Brain microvascular endothelial cell (primary cell): Measurements from ENCODE around the gene ZBBX.

Experiments
- DNase-seq: peaks from one replicate; pipeline ENCODE4 v3.0.0-alpha.2; 2020
- H3K27ac ChIP-seq: fragments of 250-450 bp; sonication (Bioruptor Pico); 2 replicates; pipeline ENCODE4 v1.5.1; 2020; ENCODE audit warnings: mild to moderate bottlenecking, moderate library complexity
- H3K27me3 ChIP-seq: fragments of 250-450 bp; sonication (Bioruptor Pico); replicated peaks from 2 replicates; pipeline ENCODE4 v1.5.1; 2020; ENCODE audit warnings: mild to moderate bottlenecking
- H3K36me3 ChIP-seq: fragments of 250-450 bp; sonication (Bioruptor Pico); replicated peaks from 2 replicates; pipeline ENCODE4 v1.5.1; 2020; ENCODE audit warnings: mild to moderate bottlenecking
- H3K4me3 ChIP-seq: 2 replicates; pipeline ENCODE4 v1.5.1; 2011; ENCODE audit warnings: low read depth, mild to moderate bottlenecking, control low read depth, low read length, moderate library complexity
- in situ Hi-C: cut with HindIII; loops from 2 replicates; pipeline ENCODE4 v1.10.0; 2017; ENCODE audit warnings: low sequenced_read_pairs, low pct_ligation_motif_present
- TF ChIP-seq, protein P1 (sequence below): IDR thresholded peaks from 2 replicates; pipeline ENCODE4 v1.5.1; 2011; ENCODE audit warnings: low read depth, mild to moderate bottlenecking, moderate library complexity, low read length, control low read depth, inconsistent platforms; ENCODE audit errors: missing control alignments

The ZBBX gene

DNA sequence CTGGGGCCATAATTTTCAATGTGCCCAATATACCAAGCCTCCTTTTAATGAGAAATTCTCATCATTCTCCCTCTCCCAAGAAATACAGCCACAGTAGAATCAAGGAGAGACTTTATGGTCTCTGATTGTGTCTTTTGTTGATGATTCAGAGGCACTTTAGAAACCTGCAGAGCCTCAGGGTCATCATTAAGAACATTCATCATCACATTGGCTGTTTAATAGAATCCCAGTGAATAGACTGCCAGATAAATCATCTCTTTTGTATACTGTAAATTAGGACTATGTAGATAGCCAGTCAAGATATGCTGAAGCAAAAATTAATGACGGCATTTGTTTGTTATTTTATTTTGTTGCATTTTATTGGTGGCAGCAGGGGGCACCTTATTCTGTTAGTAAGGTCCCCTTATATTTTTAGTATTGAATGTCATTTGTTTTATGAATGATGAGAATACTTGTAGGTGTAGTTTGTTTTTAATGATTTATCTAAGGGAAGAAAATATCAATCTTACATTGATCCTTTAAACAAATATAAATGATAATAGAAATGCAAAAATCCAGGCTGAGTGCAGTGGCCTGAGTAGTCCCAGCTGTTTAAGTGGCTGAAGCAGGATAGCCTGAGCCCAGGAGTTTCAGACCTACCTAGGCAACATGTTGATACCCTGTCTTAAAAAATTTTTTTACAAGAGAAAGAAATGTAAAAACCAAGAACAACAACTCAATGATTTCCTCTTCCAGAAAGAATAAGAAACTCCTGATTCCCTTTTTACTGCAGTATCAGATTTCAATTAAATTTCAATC lies 138.8 kb downstream of the ZBBX start:
- Histone ChIP-seq H3K27me3 (no peaks in the 10 kb centered on the region), H3K4me3 (no peak overlapping the region), H3K36me3 (no peaks in the 10 kb centered on the region), H3K27ac (no peak overlapping the region)
- in situ Hi-C loops = no loop called here
- DNase-seq = no peak
- TF ChIP-seq, protein P1, sequence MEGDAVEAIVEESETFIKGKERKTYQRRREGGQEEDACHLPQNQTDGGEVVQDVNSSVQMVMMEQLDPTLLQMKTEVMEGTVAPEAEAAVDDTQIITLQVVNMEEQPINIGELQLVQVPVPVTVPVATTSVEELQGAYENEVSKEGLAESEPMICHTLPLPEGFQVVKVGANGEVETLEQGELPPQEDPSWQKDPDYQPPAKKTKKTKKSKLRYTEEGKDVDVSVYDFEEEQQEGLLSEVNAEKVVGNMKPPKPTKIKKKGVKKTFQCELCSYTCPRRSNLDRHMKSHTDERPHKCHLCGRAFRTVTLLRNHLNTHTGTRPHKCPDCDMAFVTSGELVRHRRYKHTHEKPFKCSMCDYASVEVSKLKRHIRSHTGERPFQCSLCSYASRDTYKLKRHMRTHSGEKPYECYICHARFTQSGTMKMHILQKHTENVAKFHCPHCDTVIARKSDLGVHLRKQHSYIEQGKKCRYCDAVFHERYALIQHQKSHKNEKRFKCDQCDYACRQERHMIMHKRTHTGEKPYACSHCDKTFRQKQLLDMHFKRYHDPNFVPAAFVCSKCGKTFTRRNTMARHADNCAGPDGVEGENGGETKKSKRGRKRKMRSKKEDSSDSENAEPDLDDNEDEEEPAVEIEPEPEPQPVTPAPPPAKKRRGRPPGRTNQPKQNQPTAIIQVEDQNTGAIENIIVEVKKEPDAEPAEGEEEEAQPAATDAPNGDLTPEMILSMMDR = no peak

DNA sequence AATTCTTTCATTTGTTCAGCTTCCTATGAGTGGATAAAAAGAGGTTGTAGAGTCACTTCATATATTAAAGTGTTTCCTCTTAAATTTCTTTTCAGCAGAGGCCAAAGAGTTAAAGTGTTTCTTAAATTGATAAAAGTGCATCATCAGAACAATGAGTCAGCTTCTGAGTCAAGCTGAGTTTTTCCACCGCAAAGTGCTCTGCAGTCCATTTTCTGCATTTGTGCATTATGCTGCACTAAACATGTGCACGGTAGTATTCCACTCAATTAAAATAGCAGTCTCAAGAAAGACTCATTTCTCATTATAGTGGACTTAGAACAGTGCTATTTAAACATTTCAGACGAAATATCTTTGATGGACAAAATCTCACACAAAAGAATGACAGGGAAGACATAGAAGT lies 152.0 kb downstream of the ZBBX start:
- H3K27ac ChIP-seq = no peak overlapping the region
- TF ChIP-seq, protein P1 = no peak
- no peaks in the 10 kb centered on the region for H3K36me3 ChIP-seq
- no peak overlapping the region for H3K4me3 ChIP-seq
- H3K27me3 ChIP-seq = no peaks in the 10 kb centered on the region
- in situ Hi-C loops = no loop called here
- DNase-seq = no peak

DNA sequence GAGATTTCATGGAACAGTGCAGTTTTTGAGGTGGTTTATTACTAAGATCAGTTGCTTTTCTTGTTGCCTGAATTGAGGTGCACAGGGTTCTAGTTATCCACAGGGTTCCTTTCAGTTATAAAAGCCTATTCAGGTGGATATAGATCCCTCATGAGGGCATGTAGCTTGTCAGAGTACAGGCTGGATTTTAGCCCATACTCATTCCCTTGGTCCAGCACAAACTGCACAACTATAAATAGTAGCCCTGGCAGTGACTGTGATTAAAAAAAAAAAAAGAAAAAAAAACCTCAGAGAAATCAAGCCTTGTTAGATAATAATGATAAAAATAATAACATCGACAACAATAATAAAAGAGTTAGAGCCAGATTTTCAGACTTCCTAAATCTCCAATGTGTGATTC lies 154.3 kb downstream of the ZBBX start:
- in situ Hi-C loops = no loop called here
- H3K36me3 ChIP-seq = no peaks in the 10 kb centered on the region
- TF ChIP-seq, protein P1 = no peak
- H3K27me3 ChIP-seq = no peaks in the 10 kb centered on the region
- no peak overlapping the region for H3K27ac ChIP-seq
- H3K4me3 ChIP-seq = no peak overlapping the region
- DNase-seq = no peak

DNA sequence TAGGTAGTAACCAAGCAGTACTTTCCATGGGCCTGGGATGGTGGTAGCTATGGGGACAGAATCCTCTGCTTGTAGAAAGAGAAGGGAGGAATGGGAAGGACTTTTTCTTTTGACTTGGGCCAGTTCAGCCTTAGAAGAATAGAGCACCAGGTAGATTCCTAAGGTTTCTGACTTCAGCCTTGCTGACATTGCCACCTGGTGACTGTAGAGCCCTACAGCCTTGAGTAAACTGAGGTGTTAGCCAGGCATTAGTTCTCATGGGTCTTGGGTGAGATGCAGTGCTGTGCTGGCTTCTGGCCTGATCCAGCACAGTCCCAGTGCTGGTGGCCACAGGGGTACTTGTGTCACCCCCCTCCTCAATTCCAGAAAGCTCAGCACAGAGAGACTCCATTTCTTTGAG lies 171.1 kb downstream of the ZBBX start:
- Histone ChIP-seq H3K27me3 (no peaks in the 10 kb centered on the region), H3K4me3 (no peak overlapping the region), H3K36me3 (no peaks in the 10 kb centered on the region), H3K27ac (no peak overlapping the region)
- in situ Hi-C loops = no loop called here
- TF ChIP-seq, protein P1 = no peak
- DNase-seq = no peak

DNA sequence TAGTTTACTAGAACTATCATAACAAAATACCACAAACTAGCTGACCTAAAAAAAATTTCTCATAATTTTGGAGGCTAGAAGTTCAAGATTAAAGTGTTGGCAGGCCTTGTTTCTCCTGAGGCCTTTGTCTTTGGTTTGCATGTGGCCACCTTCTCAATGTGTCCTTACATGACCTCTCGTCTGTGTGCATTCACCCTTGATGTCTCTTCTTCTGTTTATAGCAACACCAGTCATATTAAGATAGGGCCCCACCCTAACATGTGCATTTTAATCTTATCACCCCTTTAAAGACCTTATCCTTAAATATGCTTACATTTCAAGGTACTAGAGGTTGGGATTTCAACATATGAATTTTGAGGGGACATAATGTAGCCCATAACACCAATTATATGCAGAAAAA lies 177.0 kb downstream of the ZBBX start:
- no peaks in the 10 kb centered on the region for H3K36me3 ChIP-seq
- H3K27ac ChIP-seq = no peak overlapping the region
- in situ Hi-C loops = no loop called here
- no peak overlapping the region for H3K4me3 ChIP-seq
- DNase-seq = no peak
- H3K27me3 ChIP-seq = no peaks in the 10 kb centered on the region
- TF ChIP-seq, protein P1 = no peak

DNA sequence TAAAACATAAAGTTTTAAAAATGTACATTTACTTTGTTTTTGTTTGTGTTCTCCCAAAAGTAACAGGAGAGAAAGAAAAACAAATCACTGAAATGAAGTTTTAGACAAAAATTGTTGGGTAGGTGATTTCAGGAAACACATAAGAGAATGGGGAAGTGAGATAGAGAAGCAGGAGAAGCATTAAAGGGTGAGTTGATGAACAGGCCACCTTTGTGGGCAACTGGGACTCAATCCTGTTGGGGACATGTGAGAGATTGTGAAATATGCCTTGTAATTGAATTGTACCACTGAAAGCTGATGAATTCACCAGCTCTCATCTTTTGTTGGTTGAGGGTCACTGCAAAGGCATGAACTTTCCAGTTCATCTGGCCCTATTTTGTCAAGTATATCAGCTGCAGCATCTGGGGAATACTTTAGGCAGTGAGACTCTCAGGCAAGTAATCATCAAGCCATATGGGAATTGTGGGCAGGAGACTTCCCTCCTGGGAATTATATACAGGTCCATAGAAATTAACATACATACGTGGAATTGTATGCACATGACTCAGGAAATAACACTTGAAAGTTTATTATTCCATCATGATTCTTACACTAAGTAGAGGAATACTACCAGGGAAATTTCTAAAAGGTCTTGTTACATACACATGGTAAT lies 181.0 kb downstream of the ZBBX start:
- DNase-seq = no peak
- TF ChIP-seq, protein P1 = no peak
- H3K36me3 ChIP-seq = no peaks in the 10 kb centered on the region
- no peak overlapping the region for H3K4me3 ChIP-seq
- H3K27me3 ChIP-seq = no peaks in the 10 kb centered on the region
- in situ Hi-C loops = no loop called here
- no peak overlapping the region for H3K27ac ChIP-seq
